GM10266 (cell line): ENCODE data around the gene CDADC1.

Experiments
- DNase-seq: peaks from one replicate; pipeline ENCODE4 v3.0.0; 2012; ENCODE audit errors: extremely low spot score
- TF ChIP-seq, protein P1 (sequence below): IDR thresholded peaks from 2 replicates; pipeline ENCODE4 v1.5.1; 2012; ENCODE audit warnings: mild to moderate bottlenecking, low read depth; ENCODE audit not compliant: control insufficient read depth, insufficient read depth; ENCODE audit errors: missing control alignments

The CDADC1 gene

DNA sequence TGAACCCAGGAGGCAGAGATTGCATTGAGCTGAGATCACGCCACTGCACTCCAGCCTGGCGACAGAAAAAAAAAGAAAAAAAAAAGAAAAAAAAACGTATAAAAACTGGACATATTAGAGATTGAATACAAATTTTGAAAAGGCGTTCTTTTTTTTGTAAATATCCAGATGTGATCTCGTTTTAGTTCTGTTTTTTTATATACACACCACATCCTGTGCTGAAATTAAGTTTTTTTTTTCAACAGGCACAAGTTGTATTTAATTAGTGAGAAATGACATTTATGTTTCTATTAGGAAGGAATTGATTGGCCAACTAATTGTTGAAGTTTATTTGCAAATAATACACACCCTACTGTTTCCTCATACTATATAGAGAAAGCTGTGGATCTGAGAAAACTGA, 3.6 kb downstream of the CDADC1 start:
- TF ChIP-seq, protein P1, sequence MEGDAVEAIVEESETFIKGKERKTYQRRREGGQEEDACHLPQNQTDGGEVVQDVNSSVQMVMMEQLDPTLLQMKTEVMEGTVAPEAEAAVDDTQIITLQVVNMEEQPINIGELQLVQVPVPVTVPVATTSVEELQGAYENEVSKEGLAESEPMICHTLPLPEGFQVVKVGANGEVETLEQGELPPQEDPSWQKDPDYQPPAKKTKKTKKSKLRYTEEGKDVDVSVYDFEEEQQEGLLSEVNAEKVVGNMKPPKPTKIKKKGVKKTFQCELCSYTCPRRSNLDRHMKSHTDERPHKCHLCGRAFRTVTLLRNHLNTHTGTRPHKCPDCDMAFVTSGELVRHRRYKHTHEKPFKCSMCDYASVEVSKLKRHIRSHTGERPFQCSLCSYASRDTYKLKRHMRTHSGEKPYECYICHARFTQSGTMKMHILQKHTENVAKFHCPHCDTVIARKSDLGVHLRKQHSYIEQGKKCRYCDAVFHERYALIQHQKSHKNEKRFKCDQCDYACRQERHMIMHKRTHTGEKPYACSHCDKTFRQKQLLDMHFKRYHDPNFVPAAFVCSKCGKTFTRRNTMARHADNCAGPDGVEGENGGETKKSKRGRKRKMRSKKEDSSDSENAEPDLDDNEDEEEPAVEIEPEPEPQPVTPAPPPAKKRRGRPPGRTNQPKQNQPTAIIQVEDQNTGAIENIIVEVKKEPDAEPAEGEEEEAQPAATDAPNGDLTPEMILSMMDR: no peak
- DNase-seq: no peak

DNA sequence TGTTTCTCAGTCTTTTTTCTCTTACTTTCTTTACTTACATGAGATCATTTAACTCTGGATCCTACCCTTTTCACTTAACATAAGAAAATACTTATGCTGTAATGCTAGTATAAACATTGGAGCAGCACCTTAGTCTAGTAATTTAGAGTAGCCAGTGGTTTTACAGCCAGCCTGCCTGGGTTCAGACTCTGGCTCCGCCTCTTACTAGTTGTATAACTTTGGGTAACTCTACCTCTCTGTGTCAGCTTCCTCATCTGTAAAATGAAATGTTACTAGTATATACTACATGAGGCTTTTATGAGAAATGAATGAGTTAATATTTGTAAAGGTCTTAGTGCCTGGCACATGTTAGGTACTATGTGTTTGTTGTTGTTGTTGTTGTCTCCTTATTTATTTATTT, 5.6 kb downstream of the CDADC1 start:
- DNase-seq: no peak
- TF ChIP-seq, protein P1: no peak

DNA sequence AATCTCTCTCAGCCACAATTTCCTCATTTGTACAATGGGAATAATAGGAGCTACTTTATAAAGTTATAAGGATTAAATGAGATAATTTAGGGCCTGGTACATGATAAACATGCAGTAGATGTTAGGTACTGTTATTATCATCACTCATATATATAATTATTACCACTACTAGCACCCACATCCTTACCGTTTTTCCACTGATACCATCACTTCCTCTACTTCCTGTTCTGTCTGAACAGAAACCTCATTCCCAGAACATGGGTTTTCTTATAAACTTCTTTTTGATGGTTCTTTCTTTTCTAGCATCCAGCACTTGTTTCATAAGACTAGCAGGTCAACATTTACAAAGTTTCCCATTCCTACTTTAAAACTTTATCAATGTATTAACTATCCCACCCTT, 6.3 kb downstream of the CDADC1 start:
- TF ChIP-seq, protein P1: no peak
- no peak for DNase-seq

DNA sequence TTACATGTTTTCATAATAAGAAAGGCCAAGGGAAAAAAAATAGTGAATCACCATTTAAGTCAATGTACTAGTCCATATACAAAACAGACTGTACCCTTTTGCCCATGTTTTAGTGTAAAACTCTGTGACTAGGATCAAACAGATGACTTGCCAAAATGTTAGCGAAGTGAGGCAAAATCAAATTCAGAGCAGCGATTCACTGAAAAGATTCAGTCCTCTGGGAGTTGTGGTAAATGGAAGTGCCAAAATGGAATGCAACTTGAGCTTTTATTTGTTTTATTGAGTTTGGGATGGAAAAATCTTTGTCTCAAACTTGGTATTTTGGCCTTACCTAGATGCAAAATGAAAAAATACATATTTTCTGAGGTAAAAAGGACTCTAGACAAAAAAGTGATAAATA, 9.1 kb downstream of the CDADC1 start:
- no peak for DNase-seq
- TF ChIP-seq, protein P1: no peak

DNA sequence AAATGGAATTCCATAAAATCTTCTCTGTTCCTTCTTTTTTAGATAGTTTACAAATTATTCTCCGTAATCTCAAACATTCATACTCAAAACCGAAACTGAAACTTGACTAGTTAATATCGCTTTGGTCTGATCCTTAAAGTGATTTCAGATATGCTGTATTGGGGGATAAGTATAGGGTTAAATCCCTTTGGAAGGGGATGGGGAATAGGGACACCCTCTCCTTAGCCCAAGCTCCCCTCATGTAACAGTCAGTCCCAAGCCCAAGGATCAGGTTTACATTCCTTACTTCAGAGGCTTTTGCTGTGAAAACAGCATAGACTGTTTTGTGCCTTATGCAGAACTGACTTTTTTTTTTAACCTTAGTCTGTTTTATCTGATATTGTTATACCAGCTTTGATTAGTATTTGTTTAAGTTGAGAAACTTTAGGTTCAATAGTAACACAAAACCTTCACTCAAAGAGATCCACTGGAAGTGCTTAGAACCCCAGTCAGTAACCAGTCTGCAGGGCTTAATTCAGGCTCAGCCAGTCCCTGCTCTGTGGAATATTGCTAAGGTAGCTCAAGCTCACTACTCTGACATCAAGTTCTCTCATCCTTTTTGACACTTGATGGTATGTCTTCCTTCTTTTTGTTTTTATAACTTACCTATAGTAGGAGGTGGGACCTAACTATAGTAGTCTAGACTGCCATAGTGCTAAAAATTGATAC, 10.5 kb downstream of the CDADC1 start:
- DNase-seq: no peak
- TF ChIP-seq, protein P1: no peak

DNA sequence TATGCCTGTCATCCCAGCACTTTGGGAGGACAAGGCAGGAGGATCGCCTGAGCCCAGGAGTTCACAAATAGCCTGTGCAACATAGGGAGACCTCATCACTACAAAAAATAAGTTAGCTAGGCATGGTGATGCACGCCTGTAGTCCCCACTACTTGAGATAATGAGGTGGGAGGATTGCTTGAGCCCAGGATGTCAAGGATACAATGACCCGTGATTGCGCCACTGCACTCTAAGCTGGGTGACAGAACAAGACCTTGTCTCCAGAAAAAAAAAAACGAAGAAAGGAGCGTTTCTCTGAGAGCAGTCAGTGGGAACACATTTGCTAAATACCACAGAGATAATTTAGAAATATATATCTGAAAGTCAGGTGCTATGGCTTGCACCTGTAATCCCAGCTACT, 11.9 kb downstream of the CDADC1 start:
- TF ChIP-seq, protein P1: no peak
- no peak for DNase-seq

DNA sequence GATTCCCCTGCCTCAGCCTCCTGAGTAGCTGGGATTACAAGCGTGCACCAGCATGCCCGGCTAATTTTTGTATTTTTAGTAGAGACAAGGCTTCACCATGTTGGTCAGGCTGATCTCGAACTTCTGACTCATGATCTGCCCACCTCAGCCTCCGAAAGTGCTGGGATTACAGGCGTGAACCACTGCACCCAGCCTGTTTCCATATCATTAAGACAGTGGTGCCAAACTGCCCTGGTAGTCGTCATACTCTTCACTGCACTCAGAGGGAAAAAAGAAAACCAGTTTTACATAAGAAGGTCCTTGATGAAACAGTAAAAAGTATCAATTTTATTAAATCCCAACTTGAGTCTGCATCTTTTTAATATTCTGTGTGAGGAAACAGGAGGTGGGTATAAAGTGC, 14.9 kb downstream of the CDADC1 start:
- DNase-seq: no peak
- TF ChIP-seq, protein P1: no peak
